ENCODE data around the gene MUC3A.

GRCh38 chr7:100962537-100962936, 13.2 kb downstream of the MUC3A start:
- TF ChIP-seq, protein P1, sequence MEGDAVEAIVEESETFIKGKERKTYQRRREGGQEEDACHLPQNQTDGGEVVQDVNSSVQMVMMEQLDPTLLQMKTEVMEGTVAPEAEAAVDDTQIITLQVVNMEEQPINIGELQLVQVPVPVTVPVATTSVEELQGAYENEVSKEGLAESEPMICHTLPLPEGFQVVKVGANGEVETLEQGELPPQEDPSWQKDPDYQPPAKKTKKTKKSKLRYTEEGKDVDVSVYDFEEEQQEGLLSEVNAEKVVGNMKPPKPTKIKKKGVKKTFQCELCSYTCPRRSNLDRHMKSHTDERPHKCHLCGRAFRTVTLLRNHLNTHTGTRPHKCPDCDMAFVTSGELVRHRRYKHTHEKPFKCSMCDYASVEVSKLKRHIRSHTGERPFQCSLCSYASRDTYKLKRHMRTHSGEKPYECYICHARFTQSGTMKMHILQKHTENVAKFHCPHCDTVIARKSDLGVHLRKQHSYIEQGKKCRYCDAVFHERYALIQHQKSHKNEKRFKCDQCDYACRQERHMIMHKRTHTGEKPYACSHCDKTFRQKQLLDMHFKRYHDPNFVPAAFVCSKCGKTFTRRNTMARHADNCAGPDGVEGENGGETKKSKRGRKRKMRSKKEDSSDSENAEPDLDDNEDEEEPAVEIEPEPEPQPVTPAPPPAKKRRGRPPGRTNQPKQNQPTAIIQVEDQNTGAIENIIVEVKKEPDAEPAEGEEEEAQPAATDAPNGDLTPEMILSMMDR (IDR thresholded peaks at IDR 0.05; ENCODE audit: control extremely low read depth in 1 of 3, insufficient read depth in 1 of 3, low read depth in 1 of 3, low read length in 3 of 3) = no peak
- no peak for TF ChIP-seq BRCA1 (IDR thresholded peaks at IDR 0.05; ENCODE audit: low read depth, low read length)
- no peak for TF ChIP-seq CREB1 (IDR thresholded peaks at IDR 0.05)
- TF ChIP-seq EZH2 (IDR thresholded peaks at IDR 0.05; ENCODE audit: low read depth, low read length, severe bottlenecking) = no peak
- TF ChIP-seq SP1 (IDR thresholded peaks at IDR 0.05; ENCODE audit: low read depth, low read length) = no peak
- TF ChIP-seq JUN (IDR thresholded peaks at IDR 0.05; ENCODE audit: low read depth, low read length) = no peak
- TF ChIP-seq YY1 (IDR thresholded peaks at IDR 0.05; ENCODE audit: low read depth, low read length) = no peak
- TF ChIP-seq NRF1 (IDR thresholded peaks at IDR 0.05; ENCODE audit: low read depth, low read length) = no peak

Measured in H1 (cell line).